Suprapubic skin (tissue), 4 donors: ENCODE data around the gene RBM46. TPM values are rescaled to one million over a fixed set of nuclear protein-coding genes. Genes with fewer than 3 reads are reported as not detected.

Experiments used
- DNase-seq, 2 donors: peaks; one replicate each; pipeline ENCODE4 v3.0.0-alpha.2; 2019; ENCODE audit warnings: low spot score in 2 of 2
- H3K27ac ChIP-seq: fragments of 200-600 bp; sonication (generic); one replicate; pipeline ENCODE4 v1.5.1; 2019
- H3K27me3 ChIP-seq: fragments of 200-600 bp; sonication (generic); one replicate; pipeline ENCODE4 v1.5.1; 2019
- H3K36me3 ChIP-seq: fragments of 200-600 bp; sonication (generic); one replicate; pipeline ENCODE4 v1.5.1; 2019
- H3K4me1 ChIP-seq: fragments of 200-600 bp; sonication (generic); one replicate; pipeline ENCODE4 v1.5.1; 2019
- H3K4me3 ChIP-seq: fragments of 200-600 bp; sonication (generic); one replicate; pipeline ENCODE4 v1.5.1; 2019; ENCODE audit warnings: mild to moderate bottlenecking
- H3K9me3 ChIP-seq: fragments of 200-600 bp; sonication (generic); one replicate; pipeline ENCODE4 v1.5.1; 2019
- EP300 ChIP-seq: sonication (generic); formaldehyde crosslinking; IDR thresholded peaks from one replicate; pipeline ENCODE4 v1.6.1; 2017; ENCODE audit warnings: antibody characterized with exemption
- POLR2A ChIP-seq, 2 donors: fragments of 450-650 bp; IDR thresholded peaks; one replicate each; pipeline ENCODE4 v1.6.1; 2017; ENCODE audit warnings: antibody characterized with exemption in 2 of 2, mild to moderate bottlenecking in 2 of 2, moderate library complexity in 2 of 2
- POLR2AphosphoS5 ChIP-seq, 3 donors: sonication (generic); formaldehyde crosslinking; IDR thresholded peaks; one replicate each; pipeline ENCODE4 v1.6.1; 2017; ENCODE audit warnings: antibody characterized with exemption in 3 of 3
- WGBS: methylation state at CpG from one replicate; pipeline ENCODE4 v1.1.5; 2018; 5-methylcytosine and 5-hydroxymethylcytosine counted together
- total RNA-seq, 4 donors: library from RNA; depleted of rRNA; stranded (reverse); fragments of >200 nt; gene quantifications; one replicate each; pipeline ENCODE4 v1.1.0, GENCODE V29; 2016
- TF ChIP-seq, protein P1 (sequence below), 2 donors: fragments of 200-600 bp in 1 of 2; fragments of 450-650 bp in 1 of 2; sonication (generic) in 1 of 2; IDR thresholded peaks; one replicate each; pipeline ENCODE4 v1.5.1; 2016 to 2019; ENCODE audit warnings: antibody characterized with exemption in 2 of 2, mild to moderate bottlenecking in 1 of 2, moderate library complexity in 1 of 2

RBM46 gene, protein sequence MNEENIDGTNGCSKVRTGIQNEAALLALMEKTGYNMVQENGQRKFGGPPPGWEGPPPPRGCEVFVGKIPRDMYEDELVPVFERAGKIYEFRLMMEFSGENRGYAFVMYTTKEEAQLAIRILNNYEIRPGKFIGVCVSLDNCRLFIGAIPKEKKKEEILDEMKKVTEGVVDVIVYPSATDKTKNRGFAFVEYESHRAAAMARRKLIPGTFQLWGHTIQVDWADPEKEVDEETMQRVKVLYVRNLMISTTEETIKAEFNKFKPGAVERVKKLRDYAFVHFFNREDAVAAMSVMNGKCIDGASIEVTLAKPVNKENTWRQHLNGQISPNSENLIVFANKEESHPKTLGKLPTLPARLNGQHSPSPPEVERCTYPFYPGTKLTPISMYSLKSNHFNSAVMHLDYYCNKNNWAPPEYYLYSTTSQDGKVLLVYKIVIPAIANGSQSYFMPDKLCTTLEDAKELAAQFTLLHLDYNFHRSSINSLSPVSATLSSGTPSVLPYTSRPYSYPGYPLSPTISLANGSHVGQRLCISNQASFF
- not detected for total RNA-seq

DNA sequence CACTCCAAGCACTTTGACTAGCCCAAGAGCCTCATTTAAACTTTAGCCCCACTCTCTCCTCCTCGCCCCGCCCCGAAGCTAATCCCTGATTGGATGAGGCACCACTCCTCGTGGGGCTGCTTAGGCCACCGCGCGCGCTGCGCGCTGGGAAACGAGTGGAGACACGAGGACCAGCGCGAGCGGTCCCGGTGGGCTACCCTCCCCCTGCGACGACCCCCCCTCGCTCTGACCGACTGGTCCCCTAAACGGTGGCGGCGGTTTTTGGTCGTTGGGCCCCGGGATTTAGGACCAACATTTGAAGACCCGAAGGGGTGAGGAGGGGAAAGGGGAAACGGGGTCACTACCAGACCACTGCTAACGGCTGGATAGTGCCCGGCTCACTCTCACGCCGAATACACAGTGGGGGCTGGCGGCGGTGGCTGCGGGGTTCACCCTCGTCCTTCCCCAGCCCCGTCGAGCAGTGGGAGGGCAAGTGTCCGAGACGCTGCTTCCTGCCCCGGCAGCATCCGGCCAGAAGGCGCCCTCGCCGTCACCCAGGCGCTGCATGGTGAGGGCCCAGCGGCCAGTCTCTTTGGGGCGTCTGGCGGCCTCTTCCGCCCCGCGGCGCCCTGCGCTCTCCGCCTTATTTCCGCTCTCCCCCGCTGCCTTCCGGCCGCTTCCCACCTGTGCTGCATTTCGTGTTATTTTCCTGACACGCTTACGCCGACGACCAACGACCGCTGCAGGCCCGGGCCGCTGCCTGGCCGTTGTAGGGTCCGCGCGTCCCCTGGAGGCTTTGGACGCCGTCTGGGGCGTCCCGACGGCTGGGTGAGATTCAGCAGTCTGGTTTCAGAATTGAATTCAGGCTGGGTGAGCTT lies at the start of gene RBM46:
RBM46 (plus strand) TSS at position 147 of the 857 bp plus-strand sequence. CDS start 15,481 bp downstream, outside the sequence.
- peak in 1 of 2 donors; percentile 48 for DNase-seq
- Histone ChIP-seq H3K36me3 (no peaks in the 10 kb centered on the region), H3K4me3 (no peak within 1 kb of the TSS), H3K4me1 (no peaks in the 10 kb centered on the region), H3K27ac (no peak within 1 kb of the TSS), H3K27me3 (peaks cover 12% of the 10 kb centered on the region), H3K9me3 (no peaks in the 10 kb centered on the region)
- TF ChIP-seq, protein P1, sequence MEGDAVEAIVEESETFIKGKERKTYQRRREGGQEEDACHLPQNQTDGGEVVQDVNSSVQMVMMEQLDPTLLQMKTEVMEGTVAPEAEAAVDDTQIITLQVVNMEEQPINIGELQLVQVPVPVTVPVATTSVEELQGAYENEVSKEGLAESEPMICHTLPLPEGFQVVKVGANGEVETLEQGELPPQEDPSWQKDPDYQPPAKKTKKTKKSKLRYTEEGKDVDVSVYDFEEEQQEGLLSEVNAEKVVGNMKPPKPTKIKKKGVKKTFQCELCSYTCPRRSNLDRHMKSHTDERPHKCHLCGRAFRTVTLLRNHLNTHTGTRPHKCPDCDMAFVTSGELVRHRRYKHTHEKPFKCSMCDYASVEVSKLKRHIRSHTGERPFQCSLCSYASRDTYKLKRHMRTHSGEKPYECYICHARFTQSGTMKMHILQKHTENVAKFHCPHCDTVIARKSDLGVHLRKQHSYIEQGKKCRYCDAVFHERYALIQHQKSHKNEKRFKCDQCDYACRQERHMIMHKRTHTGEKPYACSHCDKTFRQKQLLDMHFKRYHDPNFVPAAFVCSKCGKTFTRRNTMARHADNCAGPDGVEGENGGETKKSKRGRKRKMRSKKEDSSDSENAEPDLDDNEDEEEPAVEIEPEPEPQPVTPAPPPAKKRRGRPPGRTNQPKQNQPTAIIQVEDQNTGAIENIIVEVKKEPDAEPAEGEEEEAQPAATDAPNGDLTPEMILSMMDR (IDR thresholded peaks at IDR 0.05) = no peak
- no peak for TF ChIP-seq POLR2AphosphoS5 (IDR thresholded peaks at IDR 0.05)
- TF ChIP-seq POLR2A (IDR thresholded peaks at IDR 0.05) = no peak
- 62% methylated on average over 68 of the region's 76 CpGs for WGBS

DNA sequence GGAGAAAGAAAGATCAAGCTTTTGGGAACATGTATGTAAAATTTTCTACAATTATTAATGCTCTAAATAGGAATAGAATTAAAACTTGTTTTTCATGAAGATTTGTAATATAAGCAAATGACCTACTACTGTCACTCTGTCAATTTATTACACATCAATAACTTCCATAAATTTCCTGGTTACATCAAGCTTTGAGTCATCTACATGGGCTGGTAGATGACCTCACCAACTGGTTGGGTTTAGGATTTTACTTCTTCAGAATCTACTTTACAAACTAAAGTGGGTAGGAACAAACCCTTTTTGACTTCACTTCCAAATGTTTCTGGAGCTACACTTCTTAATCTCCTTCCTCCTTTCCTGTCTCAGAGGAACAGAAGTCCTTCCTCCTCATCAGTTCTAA lies 49.3 kb upstream of the RBM46 start:
- H3K27ac ChIP-seq = no peak overlapping the region
- no peaks in the 10 kb centered on the region for H3K4me1 ChIP-seq
- TF ChIP-seq, protein P1 (IDR thresholded peaks at IDR 0.05) = no peak
- TF ChIP-seq EP300 = no peak
- no peak for TF ChIP-seq POLR2A (IDR thresholded peaks at IDR 0.05)
- no peak for TF ChIP-seq POLR2AphosphoS5 (IDR thresholded peaks at IDR 0.05)
- H3K9me3 ChIP-seq = no peaks in the 10 kb centered on the region
- H3K36me3 ChIP-seq = no peaks in the 10 kb centered on the region
- H3K27me3 ChIP-seq = no peaks in the 10 kb centered on the region
- no peak overlapping the region for H3K4me3 ChIP-seq
- no peak for DNase-seq

DNA sequence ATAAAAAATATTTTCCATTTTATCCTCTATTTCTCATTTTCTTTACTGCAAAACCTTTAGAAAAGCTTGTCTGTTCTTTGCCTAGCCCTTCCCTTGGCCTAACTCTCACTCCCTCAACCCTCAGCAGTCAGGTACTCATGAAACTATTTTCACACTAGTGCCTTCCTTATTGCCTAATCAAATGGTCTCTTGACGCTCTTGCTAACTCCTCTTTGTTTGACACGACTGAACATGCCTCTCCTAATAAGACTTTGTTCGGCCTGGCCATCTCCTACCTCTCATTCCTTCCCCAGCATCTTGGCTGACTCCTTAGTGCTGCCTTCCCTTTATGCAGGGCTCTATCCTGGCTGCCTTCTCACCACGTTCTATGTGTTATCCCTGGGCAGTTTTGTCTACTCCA lies 48.4 kb upstream of the RBM46 start:
- WGBS = 73% methylated on average over 4 of the region's 4 CpGs
- Histone ChIP-seq H3K9me3 (no peaks in the 10 kb centered on the region), H3K4me3 (no peak overlapping the region), H3K36me3 (no peaks in the 10 kb centered on the region), H3K27ac (no peak overlapping the region), H3K27me3 (no peaks in the 10 kb centered on the region), H3K4me1 (no peaks in the 10 kb centered on the region)
- TF ChIP-seq, protein P1 (IDR thresholded peaks at IDR 0.05) = no peak
- TF ChIP-seq EP300 = no peak
- no peak for DNase-seq

DNA sequence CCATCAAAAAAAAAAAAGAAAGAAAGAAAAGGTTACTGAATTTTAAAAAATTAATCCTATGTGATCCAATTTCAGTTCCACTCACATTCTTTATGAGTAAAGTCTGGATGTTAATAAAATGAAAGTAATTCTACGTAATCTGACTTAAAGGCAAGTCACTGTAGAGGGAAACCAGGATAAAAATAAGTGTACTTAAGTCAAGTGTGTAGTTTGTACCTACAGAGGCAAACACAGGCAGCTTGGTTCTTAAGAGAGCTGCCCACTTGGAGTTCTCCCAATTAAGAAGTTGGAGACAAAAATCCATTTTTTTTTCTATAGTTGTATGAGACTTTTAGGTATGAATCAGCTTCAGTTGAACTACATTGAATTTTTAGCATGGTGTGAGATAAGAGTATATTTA lies 44.3 kb upstream of the RBM46 start:
- WGBS = 91% methylated on average over 1 of the region's 1 CpG
- Histone ChIP-seq H3K4me1 (peaks cover 8% of the 10 kb centered on the region), H3K9me3 (no peaks in the 10 kb centered on the region), H3K36me3 (no peaks in the 10 kb centered on the region), H3K27ac (no peak overlapping the region), H3K27me3 (peaks cover 8% of the 10 kb centered on the region), H3K4me3 (no peak overlapping the region)
- no peak for DNase-seq
- no peak for TF ChIP-seq EP300

DNA sequence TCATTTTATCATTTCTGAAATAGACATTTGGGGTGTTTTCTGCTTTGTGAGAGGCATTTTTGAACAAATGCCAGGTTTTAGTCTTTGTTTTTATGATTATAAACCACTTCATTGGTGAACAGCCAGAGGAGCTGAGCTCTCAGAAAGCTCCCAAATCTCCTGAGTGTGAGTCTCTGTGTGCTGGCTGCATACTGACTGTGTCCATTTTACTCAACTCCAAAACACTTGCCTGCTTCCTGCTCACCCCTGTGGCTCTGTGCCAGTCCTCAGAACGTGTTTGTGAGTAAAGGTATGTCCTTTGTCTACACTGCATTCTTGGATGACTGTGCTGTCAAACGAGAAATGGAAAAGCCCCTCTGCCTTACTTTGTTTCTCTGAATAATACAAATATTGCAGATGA lies 42.6 kb upstream of the RBM46 start:
- Histone ChIP-seq H3K36me3 (no peaks in the 10 kb centered on the region), H3K9me3 (no peaks in the 10 kb centered on the region), H3K4me3 (no peak overlapping the region), H3K4me1 (peaks cover 25% of the 10 kb centered on the region), H3K27ac (no peak overlapping the region), H3K27me3 (peaks cover 25% of the 10 kb centered on the region)
- TF ChIP-seq POLR2AphosphoS5 (IDR thresholded peaks at IDR 0.05) (no peak), EP300 (no peak), POLR2A (IDR thresholded peaks at IDR 0.05) (no peak)
- TF ChIP-seq, protein P1 (IDR thresholded peaks at IDR 0.05) = no peak
- no peak for DNase-seq
- WGBS = 16% methylated on average over 2 of the region's 2 CpGs
